Body of pancreas (tissue), 4 donors: Measurements from ENCODE around the gene LTC4S.

Experiments used
- CTCF ChIP-seq, 7 experiments: fragments of 450-650 bp in 4 of 7; fragments of 200-600 bp in 3 of 7; sonication (generic) in 3 of 7; IDR thresholded peaks; one replicate each; pipeline ENCODE4 v1.5.1; 2016 to 2019; ENCODE audit warnings: antibody characterized with exemption in 7 of 7
- POLR2A ChIP-seq, 3 donors: fragments of 450-650 bp; IDR thresholded peaks; one replicate each; pipeline ENCODE4 v1.6.1; 2016; ENCODE audit warnings: antibody characterized with exemption in 3 of 3, mild to moderate bottlenecking in 2 of 3

GRCh38 chr5:179819296-179820126 lies 25.7 kb downstream of the LTC4S start:
- no peak for TF ChIP-seq CTCF (IDR thresholded peaks at IDR 0.05)
- no peak for TF ChIP-seq POLR2A (IDR thresholded peaks at IDR 0.05)
